ENCODE measurements around the gene MAML2.

MAML2 gene

DNA sequence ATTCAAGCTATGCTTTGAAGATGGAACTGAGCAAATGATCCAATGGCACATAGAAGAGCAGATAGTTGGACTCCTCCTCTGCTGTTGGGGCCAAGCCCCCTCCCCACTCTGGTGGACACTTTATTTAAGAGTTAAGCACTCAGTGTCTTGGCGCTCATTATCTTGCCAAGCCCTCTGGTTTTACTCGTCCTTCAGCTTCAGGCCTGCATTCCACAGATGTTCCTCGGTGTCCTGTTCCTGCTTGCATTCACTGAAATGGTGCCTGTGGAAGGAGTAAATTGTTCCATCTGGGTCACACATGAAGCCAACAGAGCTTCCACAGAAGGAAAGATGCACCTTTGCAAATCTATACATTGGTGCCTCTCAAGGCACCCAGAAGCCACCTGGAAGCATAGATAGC lies 26.1 kb downstream of the MAML2 start:
- no peak for DNase-seq

DNA sequence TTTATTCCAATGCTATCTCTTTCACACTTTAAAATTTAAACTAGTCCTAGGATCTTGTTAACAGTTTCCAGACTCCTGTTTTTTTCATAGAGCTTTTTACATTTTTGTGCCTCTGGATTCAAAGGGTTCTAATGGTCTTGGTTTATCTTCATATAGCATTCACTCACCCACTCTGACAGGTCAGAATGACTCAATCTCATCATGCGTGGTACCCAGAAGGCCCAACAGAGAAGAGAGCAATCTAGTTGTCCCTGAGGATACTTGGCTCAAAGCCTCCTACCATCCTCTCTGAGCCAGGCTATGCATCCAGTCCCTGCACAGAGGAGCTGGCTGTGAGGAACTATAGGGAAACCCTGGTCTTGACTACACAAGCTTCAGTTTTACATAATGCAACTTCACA lies 27.5 kb downstream of the MAML2 start:
- DNase-seq = no peak

DNA sequence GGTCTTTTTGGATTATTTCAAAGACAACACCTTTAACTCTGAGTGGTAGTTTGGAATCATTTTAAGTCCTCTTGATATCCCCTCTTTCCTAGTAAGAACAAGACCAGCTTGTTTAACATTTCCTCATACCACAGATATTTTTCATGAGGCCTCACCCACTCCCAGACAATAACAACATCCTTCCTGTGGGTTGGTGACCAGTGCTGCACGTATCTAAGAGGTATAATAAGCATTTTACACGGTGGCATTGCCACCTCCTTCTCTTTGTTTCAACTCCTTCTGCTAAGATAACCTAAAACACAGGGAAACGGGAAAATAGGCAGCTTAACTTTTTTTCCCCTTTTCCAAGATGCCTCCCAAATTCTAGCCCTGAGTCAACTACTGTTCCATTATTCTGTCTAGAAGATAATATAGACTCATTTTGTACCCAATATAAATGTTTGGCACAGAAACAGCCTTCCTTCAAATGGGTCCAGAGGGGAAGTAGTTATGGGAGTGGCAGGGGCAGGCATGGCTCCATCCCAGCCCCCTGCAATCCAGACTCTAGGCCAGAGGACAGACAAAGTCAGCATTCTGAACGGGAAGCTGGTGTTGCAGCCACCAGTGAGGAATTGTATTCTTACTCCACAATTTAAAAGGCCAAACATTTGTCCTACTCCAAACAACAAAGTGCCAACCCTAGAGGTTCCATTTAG lies 28.5 kb downstream of the MAML2 start:
- peak; percentile 74 for DNase-seq

DNA sequence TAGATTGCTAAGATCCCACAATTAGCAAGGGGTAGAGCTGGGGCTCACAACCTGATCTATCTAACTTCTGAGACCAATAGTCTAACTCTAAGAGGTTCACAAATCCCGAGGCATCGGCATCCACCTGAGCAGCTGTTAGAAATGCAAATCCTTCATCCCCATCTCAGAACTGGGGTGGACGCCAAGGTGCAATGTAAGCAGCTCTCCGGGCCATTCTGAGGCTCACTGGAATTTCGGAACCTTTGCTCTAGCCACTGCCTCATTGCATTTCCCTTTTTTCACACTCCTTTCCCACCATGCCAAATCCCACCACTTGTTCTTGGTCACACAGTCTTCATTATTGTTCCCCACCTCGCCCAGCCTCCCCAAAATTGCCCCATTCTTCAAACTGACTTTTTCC lies 29.8 kb downstream of the MAML2 start:
- DNase-seq = no peak

DNA sequence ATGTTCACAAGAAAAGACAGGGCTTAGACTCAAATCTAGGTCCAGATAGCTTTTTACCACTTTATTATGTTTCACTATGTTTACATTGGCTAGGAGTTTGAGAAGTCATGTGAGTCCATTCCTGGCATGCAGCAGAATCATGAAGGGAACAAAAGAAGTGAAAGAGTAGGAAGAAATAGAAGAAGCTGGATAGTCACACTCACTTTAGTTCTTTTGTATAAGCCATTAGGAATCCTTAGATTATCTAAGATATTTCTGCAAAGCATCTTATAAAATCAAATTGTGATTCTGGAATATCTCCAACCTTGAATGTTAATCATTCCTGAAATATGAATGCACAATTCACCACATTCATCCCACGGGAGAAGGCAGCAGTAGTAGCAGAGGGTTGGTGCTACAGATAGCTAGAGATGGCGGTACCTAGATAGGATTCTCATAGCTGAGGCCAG lies 31.9 kb downstream of the MAML2 start:
- DNase-seq = peak; percentile 95

DNA sequence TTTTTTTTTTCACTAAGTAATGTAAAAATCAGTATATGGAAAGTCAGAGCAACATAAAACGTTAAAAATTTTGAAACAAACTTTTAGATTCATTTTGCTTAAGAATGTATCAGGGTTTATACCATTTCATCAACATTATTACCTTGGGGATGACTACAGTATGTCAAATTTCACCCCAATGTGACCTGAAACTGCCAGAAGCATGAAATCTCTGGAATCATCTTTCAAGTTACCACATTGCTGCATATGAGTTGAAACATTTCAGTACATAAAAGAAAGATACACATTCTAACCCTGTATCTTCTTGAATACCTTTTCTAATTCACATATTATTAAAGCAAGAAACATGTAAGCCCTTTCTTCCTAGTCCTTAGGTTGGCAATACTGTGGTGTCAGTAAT lies 32.8 kb downstream of the MAML2 start:
- no peak for DNase-seq

DNA sequence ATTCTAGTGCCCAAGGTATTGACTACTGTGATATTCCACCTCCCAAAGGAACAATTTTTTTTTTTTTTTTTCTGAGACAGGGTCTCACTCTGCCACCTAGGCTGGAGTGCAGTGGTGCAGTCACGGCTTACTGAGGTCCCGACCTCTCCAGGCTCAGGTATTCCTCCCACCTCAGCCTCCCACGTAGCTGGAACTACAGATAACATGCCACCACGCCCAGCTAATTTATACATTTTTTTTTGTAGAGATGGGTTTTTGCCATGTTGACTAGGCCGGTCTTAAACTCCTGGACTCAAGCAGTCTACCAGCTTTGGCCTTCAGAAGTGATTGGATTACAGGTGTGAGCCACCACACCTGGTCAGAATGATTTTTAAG lies 33.4 kb downstream of the MAML2 start:
- no peak for DNase-seq

DNA sequence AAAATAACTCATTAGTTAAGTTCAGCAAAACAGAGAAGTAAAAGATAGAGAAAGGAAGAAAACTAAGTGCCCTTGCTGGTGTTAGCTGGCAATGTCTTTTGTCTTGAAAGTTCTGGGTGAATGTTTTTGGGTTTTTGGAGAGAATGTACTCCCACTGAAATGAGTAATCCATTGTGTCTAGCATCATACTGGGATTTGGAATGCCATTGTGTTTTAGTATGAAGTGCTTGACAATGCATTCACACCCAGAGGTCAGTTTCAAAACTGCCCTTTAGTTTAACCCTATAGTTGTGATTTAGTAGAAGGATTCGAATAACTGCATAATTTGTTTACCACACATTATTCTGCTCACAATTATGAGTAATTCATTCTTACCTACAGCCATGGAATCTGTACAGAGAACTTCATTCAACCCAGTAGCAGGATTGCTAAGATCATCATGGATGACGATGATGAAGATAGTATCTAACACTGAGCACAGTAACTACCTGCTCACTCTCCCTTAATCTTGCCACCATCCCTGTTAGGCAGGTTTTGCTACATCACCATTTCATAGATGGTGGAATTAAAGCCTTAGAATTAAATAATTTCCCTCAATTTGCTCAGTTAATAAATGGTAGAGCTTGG lies 33.9 kb downstream of the MAML2 start:
- peak; percentile 46 for DNase-seq

DNA sequence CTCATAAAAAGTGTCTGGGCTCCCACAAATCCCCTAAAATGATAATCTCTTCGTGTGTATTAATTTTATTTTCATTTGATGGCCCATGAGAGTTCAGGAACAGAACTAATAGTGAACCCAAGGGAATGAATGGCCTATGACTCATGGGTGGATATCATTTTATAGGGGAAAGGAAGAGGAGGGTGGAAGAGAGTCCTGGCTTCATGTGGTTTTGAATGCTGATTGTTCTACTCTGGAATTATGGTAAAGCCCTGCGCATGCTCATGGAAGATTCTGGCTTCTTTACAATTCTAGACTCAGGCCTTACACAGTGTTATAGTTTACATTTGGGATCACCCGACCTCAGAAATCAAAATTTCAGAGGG lies 35.2 kb downstream of the MAML2 start:
- peak; percentile 93 for DNase-seq

DNA sequence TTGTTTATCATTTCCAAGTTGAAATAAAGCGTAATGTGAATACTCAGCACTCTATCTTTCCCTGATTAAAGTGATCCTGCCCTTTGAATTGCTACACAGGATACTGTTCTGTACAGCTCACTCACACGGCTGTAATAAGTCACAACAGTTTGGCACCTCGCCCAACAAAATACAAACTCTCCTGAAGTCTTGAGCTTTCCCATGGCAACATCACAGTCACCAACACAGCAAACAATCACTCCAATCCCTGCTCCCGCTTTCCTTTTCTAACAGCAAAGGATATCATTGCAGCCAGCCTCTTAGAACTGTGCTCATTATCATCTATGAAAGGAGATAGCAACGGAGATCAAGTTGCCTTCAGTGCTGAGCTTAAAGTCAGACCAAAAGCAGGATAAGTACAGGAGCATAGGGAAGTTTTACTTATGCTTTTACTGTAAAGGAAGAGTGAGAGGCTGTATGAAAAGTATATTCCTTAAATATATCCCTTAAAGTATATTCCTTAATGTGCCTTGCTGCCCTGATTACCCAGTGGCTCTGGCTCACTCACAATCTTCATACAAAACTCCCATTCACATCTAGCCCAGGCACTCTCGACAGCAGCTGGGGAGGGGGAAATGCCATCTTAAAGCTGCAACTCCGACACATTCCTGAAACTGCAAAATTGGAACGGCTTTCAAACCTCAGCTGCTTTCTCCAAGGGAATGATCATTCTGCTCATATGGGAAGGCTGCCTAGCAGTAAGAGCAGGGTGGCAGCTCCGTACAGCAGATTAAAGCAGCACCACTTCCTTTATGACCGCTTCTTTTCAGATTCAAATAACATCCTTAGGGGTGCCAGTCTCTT lies 35.8 kb downstream of the MAML2 start:
- peak; percentile 98 for DNase-seq

DNA sequence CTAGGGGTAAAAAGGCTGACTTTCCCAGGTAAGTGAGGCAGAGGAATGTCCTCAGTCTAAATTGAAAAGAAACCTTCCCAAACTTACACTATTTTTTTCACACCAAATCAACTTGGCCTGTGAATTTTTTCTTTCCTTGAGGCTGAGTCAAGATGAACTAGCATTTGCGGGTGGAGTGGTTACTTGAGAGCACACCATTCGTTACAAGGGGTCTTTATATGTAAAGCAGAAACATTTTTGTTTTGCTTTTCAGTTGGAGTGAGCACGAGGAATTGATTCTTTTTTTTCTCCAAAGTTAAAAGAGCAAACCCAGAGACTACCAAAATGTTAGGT lies 36.4 kb downstream of the MAML2 start:
- DNase-seq = no peak

DNA sequence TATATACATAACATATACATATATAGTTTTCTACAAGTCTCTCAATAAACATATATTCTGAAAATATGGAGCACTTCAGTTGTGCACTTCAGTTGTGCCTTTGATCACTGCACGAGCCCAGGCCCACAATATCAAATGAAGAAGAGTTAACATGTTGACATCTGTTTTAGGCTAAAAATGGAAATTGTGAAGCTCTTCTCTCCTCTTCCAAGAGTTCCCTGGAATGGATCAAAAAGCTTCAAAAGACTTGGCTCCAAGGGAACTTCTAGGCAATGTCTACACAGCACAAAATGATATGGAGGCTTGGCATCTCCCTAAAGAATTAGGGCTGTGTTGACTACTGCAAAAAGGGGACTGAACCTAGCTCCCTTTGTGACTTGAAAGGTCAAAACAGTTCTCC lies 36.9 kb downstream of the MAML2 start:
- no peak for DNase-seq

DNA sequence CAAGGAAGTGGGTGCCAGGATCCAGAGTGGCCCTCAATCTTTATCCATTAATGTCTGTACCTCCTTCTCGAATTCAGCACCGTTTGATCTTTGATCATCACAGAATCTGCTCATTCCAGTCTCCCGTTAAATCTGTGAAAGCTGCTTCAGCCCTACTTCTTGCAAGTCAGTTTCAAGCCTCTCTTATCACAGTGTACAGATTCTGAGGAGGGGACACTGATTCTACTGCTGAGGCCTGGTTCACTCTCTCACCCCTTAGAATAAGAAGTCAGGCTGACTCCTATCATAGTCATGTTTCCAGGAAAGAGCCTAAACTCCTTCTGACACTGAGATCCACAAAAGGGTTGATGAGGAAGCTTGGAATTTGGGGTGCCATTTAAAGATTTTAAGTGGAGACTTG lies 39.0 kb downstream of the MAML2 start:
- no peak for DNase-seq

DNA sequence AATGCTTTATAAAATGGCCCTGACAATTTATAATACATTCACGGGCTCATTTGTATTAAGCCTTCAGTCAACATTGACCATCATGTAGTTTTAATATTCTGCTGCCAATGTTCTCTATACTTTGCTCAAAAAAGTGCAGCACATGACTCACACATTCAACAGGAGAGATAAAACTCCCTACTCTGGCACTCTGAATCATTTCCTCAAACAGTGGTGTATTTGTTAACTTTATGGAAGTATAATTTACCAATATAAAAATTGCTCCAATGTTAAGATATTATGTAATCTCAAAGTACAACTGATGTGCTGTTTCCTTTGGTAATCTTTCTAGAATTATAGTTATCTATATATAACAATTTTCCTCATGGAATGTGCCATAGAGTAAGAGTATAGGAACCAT lies 39.9 kb downstream of the MAML2 start:
- DNase-seq = peak; percentile 59

DNA sequence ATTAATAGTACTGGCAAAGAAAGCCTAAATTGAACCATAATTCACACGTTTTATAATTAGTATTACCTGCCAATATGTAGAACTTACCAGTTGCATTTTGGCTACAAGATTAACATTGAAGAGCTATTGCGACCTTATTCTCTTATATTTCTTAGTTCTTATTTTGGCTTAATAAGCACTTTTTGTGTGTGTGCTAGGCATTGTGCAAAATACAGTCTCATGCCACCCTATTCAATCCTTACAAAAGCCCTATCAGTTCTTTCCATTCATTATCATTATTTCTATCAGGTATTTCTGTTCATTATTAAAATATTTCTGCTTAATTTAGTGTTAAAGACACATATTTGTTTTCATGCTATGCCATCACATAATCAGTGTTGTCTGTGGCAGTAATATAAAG lies 41.2 kb downstream of the MAML2 start:
- no peak for DNase-seq

DNA sequence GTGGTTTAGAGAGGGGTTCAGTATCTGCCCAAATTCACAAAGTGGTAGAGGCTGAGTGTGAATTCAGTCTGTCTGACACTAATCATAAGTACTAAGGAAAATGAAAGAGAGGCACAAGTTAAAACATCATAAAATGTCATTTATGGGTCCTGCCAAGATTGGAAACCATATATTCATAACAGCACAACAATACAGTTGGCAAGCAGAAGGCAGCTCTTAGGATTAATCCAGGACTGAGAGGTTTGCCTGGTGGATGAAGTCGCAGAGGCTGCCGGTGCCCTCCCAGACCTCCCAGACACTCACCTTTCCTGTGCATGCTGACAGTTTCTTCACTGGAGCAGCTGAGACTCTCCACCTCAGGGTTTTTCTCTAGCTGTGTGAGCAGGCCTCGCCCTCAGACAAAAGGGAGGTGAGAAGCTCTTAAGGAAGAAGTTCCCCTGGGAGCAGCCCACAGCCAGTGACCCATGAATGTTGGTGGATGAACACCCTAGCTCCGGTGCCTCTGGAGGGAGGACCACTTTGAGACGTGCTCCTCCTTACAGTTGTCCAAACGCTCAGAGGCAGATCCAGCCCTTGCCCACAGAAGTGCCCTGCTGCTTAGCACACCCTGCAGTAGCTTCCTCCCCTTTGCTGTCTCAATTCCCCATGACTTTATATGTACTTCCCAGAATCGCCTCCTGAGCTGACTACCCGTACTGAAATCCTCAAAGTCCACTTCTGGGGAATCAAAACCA lies 43.7 kb downstream of the MAML2 start:
- DNase-seq = no peak

DNA sequence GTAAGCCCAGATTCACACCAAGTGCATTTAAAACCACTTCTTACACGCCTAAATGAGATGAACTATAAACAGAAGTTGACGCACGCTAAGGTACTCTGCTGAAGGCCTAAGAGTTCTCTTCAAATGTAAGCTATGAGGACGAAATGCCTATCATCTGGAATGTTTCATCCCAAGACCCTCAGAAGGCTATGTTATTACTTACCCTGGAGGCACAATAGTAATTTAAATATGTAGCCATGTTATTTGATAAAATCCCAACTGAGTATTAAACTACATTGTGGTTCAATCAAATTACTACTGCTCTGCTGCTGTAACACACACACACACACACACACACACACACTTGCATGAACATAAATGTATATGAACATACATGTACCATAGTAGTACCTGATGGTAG lies 47.6 kb downstream of the MAML2 start:
- no peak for DNase-seq

DNA sequence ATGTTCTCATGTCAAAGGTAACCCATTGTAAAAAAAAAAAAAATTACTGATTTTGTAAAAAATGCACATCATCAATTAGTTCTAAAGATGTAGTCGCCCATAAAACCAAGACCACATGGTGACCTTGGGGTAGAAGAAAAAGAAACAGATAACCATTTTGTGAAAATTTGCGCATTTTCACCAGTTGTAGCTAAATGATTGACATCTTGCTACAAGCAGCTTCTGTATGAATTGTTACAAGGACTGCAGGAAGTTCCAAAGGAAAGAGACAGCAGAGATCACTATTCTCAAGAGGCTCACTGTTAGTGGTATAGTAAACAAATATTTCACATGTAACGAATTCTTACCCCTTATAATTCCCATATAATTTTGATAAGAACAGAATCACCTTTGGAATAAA lies 48.7 kb downstream of the MAML2 start:
- DNase-seq = no peak

DNA sequence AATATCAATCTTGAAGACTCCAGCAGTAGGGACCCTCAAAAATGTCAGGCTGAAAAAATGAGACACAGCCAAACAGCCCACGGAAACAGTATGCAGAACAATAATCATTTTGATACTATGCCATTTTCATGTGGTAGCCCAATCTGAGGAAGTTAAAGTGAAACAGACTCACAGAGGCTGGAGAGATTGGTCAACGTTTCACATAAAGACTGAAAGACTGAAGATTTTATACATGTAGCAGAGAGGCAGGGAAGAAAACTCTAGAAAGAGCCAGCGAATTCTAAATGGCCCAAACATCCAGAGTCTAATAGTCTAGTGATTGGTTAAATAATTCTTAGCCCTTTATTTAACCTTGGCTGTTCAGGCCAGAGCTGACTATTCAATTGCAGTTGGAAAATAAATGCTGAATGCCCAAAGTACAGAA lies 49.4 kb downstream of the MAML2 start:
- DNase-seq = no peak

DNA sequence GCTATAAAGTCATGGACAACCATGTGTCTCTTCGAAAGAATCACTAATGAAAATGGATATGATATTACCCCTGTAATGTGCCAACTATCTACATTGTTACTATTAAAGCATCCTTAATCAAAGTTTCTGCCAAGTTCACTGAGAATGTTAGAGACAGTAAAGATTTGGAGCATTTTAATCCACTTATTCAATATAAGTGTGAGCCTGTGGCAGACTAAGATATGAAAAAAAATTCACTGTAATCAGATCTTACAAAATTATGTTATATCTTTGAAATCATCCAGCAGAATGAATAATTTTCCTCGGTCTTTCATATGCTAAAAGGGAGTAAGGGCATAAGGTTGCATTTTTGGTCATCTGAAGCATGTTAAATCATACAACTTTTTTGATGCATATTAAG lies 49.9 kb downstream of the MAML2 start:
- no peak for DNase-seq

DNA sequence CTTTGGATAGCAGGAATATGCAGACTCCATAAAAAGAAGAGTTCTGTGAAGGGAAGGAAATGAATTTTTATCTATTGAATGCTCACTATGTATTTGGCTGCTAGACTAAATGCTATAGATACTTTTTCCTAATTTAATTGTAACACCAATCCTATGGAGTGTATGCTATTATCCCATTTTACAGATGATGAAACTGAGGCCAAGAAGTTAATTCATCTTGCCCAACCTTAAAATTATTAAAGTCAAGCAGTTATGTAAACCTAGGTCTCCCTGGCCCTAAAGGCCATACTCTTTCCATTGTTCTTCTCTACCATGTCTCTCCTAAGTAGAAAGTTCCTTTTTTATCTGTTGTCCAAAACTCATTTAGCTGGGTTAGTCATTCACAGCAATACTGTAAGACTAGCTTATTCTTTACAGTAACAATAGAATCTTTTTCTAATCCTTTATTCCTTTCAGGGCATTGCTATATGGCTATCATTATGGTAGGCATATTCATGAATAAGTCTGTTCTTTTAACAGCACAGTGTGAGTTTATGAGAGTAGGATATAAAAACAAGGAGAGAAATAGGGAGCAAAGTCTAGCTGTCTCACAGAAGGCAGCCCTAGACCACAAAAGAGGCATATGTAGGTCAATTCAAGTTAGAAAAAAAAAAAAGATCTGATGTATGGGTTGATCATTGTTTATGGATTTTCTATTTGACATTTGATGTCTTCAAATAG lies 50.5 kb downstream of the MAML2 start:
- no peak for DNase-seq

DNA sequence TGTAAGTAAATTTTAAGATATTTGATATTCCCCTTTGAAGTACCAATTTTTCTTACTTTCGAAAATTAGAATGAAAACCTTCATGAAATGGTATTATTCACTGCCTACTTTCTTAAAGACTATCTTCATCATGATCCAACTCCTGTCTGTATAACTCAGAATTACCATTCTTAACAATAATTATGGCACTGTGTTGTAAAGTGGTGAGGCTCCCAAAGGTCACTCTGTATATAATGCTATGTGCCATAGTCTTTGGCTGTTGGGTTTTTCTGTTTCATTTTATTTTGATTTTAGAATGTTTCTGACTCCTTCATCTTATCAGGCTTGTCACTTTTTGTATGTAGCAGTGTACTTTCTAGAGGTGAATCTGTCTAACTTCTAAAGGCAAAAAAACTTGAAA lies 52.4 kb downstream of the MAML2 start:
- DNase-seq = no peak

DNA sequence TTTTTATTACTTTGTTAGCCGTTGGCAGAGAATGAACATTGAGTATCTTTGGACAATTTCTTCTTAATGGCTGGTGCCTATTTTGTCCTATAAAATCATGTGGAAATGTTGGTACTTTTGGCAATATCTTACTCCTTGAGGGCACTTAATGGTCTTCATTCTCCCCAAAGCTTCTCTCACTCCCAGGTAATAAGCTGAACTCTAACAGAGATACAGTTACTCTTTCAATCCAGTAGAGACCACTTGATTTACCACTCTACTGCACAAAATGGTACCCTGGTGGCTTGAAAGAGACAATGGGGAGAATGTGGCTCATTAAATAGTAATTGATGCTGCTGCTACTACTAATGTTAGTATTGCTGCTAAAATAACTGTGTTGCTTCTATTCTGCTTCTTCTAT lies 53.0 kb downstream of the MAML2 start:
- no peak for DNase-seq
